Memory B cell (primary cell): Measurements from ENCODE around the gene AUTS2.
A peak's percentile ranks its signal among the peaks of the same experiment; 100 is the strongest.

Experiments used
- ATAC-seq: fragments of 150-1000 bp; cut with Tn5 transposase; 2 replicates; pipeline ENCODE4 v1.10.0; 2021; ENCODE audit warnings: low read depth, mild to moderate bottlenecking, moderate library complexity
- DNase-seq, 2 donors: peaks; one replicate each; pipeline ENCODE4 v3.0.0; 2022; ENCODE audit warnings: low spot score in 2 of 2
- H3K27ac Mint-ChIP-seq: one replicate; pipeline ENCODE4 v1.8.0; 2022; ENCODE audit warnings: mild to moderate bottlenecking, moderate library complexity, mixed read lengths
- H3K27me3 Mint-ChIP-seq: one replicate; pipeline ENCODE4 v1.8.0; 2022; ENCODE audit warnings: mixed read lengths
- H3K36me3 Mint-ChIP-seq: one replicate; pipeline ENCODE4 v1.8.0; 2022; ENCODE audit warnings: mild to moderate bottlenecking, mixed read lengths
- H3K4me1 Mint-ChIP-seq: one replicate; pipeline ENCODE4 v1.8.0; 2022; ENCODE audit warnings: mixed read lengths
- H3K4me3 Mint-ChIP-seq: one replicate; pipeline ENCODE4 v1.8.0; 2022; ENCODE audit warnings: mild to moderate bottlenecking, moderate library complexity, mixed read lengths
- H3K9me3 Mint-ChIP-seq: one replicate; pipeline ENCODE4 v1.8.0; 2022; ENCODE audit warnings: mixed read lengths

The AUTS2 gene

GRCh38 chr7:69754476-69754875 is 156.2 kb downstream of the AUTS2 start:
- H3K27ac Mint-ChIP-seq: no peak overlapping the region
- DNase-seq (no peak), ATAC-seq (peak; percentile 35)
- H3K4me3 Mint-ChIP-seq: no peak overlapping the region
- H3K9me3 Mint-ChIP-seq: no peaks in the 10 kb centered on the region
- H3K27me3 Mint-ChIP-seq: no peaks in the 10 kb centered on the region
- H3K4me1 Mint-ChIP-seq: peaks cover 19% of the 10 kb centered on the region
- no peaks in the 10 kb centered on the region for H3K36me3 Mint-ChIP-seq

- no peaks in the 10 kb centered on the region for H3K36me3 Mint-ChIP-seq
- peaks cover 17% of the 10 kb centered on the region for H3K4me1 Mint-ChIP-seq
- H3K9me3 Mint-ChIP-seq: no peaks in the 10 kb centered on the region
- ATAC-seq: no peak
- DNase-seq: no peak
- no peak overlapping the region for H3K27ac Mint-ChIP-seq
- no peaks in the 10 kb centered on the region for H3K27me3 Mint-ChIP-seq
- no peak overlapping the region for H3K4me3 Mint-ChIP-seq
Observed at GRCh38 chr7:69756235-69756634, 158.0 kb downstream of the AUTS2 start.

DNA sequence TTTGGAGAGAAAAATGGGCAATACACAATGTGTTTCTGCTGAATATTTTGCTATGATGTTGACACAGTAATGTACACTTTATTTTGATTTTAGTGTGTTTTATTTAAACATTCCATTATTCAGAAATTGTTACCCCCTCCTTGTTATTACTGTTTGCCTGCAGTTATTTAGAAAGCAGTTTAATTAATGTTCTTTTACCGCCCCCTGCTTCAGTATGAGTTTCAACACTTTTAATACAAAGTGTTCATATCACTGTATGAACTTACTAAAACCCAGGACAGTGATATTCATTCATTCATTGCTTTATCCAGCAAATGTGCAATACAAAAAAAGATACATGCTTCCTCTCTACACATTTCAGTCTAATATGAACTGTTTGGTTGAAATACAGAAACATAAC is 159.3 kb downstream of the AUTS2 start:
- Mint-ChIP-seq H3K4me1 (peaks cover 19% of the 10 kb centered on the region), H3K27me3 (no peaks in the 10 kb centered on the region), H3K4me3 (no peak overlapping the region), H3K36me3 (no peaks in the 10 kb centered on the region), H3K9me3 (no peaks in the 10 kb centered on the region), H3K27ac (no peak overlapping the region)
- no peak for ATAC-seq
- no peak for DNase-seq

GRCh38 chr7:69757981-69758430 is 159.7 kb downstream of the AUTS2 start:
- Mint-ChIP-seq H3K36me3 (no peaks in the 10 kb centered on the region), H3K4me3 (no peak overlapping the region), H3K27me3 (no peaks in the 10 kb centered on the region), H3K9me3 (no peaks in the 10 kb centered on the region), H3K4me1 (peaks cover 19% of the 10 kb centered on the region), H3K27ac (no peak overlapping the region)
- ATAC-seq: no peak
- DNase-seq: no peak

DNA sequence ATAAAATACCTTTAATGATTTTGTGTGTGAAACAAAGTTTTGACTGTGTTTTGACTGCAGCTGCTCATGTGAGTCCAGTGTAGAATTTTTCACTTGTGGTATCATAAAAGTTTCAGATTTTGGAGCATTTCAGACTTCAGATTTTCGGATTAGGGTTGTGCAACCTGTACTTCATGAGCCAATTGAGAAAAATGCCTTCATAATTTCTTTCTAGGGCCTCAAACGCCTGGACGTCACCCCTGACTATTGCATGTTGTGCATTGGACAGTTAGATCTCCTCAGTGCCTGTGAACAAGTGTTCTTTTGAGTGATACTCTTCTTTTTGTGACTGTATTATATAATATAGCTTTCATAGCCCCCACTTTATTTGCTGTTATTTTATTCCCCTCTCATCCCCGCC is 161.1 kb downstream of the AUTS2 start:
- H3K4me3 Mint-ChIP-seq: no peak overlapping the region
- no peaks in the 10 kb centered on the region for H3K36me3 Mint-ChIP-seq
- no peak for ATAC-seq
- peaks cover 12% of the 10 kb centered on the region for H3K4me1 Mint-ChIP-seq
- no peak overlapping the region for H3K27ac Mint-ChIP-seq
- no peaks in the 10 kb centered on the region for H3K27me3 Mint-ChIP-seq
- no peak for DNase-seq
- H3K9me3 Mint-ChIP-seq: no peaks in the 10 kb centered on the region

DNA sequence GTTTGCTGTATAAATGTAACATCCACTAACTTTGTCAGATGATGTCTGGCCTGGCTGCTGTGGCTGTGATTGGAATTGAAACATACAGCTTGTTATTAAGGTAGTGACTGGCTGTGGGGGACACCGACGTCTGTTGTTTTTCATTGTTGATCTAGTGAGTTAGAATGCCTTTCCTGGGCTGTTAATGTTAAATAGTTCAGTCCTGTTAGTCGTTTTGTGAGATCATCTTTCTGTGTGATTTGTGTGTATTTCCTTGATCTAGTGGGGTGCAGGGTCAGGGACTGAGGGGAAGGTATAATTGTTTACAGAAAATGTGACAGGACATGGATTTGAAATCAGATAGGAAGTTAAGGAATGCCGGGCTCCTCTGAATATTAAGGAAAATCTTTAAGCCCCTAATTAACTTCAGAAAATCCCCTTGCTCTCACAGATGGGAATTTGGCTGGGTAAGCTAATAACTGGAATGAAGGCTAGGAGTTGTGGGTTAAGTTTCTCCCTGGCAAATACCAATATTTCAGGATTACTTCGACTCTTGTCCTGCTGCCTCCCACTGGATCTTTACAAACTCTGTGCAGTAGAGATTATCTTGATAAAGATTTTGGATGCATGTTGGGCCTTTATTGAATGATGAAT is 163.1 kb downstream of the AUTS2 start:
- ATAC-seq (no peak), DNase-seq (no peak)
- Mint-ChIP-seq H3K27ac (no peak overlapping the region), H3K36me3 (peaks cover 2% of the 10 kb centered on the region), H3K4me1 (peaks cover 11% of the 10 kb centered on the region), H3K4me3 (no peak overlapping the region), H3K9me3 (no peaks in the 10 kb centered on the region), H3K27me3 (no peaks in the 10 kb centered on the region)

DNA sequence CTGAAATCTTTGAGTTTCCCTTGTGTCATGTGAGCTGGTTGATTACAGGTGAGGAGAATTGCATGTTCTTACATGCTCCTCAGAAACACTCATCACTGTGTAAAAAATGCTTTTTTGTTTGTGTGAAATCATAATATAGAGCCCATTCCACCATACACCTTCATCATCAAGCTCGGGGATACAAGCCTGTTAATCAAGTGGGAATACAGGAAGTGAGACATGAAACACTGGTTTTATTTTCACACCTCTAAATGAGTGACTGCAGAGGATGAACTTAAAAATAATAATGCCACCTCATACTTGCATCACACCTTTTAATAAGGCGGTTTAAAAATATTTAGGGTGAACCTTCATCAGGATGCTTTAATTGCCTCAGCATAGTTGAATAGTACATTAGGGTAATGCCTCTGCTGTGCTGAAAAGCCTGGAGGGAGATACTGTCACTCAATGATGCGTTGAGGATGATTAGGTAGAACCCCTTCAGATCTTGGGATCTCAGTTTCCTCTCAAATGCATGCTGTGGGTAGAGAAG is 164.6 kb downstream of the AUTS2 start:
- peaks cover 4% of the 10 kb centered on the region for H3K36me3 Mint-ChIP-seq
- ATAC-seq (no peak), DNase-seq (no peak)
- peaks cover 2% of the 10 kb centered on the region for H3K9me3 Mint-ChIP-seq
- peaks cover 2% of the 10 kb centered on the region for H3K27me3 Mint-ChIP-seq
- no peak overlapping the region for H3K4me3 Mint-ChIP-seq
- H3K27ac Mint-ChIP-seq: no peak overlapping the region
- H3K4me1 Mint-ChIP-seq: peaks cover 6% of the 10 kb centered on the region

- no peak for ATAC-seq
- Mint-ChIP-seq H3K4me3 (no peak overlapping the region), H3K27ac (no peak overlapping the region), H3K27me3 (peaks cover 2% of the 10 kb centered on the region), H3K4me1 (peaks cover 6% of the 10 kb centered on the region), H3K9me3 (peaks cover 2% of the 10 kb centered on the region), H3K36me3 (peaks cover 4% of the 10 kb centered on the region)
- no peak for DNase-seq
Observed at GRCh38 chr7:69763513-69763912, 165.2 kb downstream of the AUTS2 start.

DNA sequence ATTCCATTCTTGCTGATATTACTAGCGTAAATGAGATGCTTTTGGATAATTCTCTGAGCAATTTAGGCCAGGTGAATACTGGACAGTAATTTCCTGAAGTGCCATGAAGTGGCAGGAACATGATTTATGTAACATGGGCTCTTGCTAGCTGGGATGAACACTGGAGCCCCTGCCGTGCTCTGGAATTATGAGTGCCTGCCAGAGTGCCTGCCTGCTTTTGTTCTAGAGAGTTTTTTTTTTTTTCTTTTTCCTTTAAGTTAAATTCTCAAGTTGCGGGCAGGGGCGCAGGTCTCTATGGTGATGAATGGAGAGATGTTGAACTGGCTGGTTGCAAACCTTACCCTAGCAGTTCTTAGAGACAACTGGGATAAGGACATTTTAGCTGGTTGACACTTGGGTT is 165.9 kb downstream of the AUTS2 start:
- Mint-ChIP-seq H3K27ac (no peak overlapping the region), H3K27me3 (peaks cover 2% of the 10 kb centered on the region), H3K4me3 (no peak overlapping the region), H3K9me3 (peaks cover 2% of the 10 kb centered on the region), H3K4me1 (peaks cover 6% of the 10 kb centered on the region), H3K36me3 (peaks cover 4% of the 10 kb centered on the region)
- no peak for ATAC-seq
- DNase-seq: no peak

GRCh38 chr7:69764681-69765080 is 166.4 kb downstream of the AUTS2 start:
- DNase-seq: no peak
- Mint-ChIP-seq H3K4me3 (no peak overlapping the region), H3K36me3 (peaks cover 4% of the 10 kb centered on the region), H3K9me3 (peaks cover 2% of the 10 kb centered on the region), H3K27me3 (peaks cover 2% of the 10 kb centered on the region), H3K4me1 (peaks cover 6% of the 10 kb centered on the region), H3K27ac (no peak overlapping the region)
- no peak for ATAC-seq

- DNase-seq (no peak), ATAC-seq (no peak)
- Mint-ChIP-seq H3K4me3 (peak overlapping the region; percentile 1), H3K27me3 (peaks cover 2% of the 10 kb centered on the region), H3K36me3 (peaks cover 4% of the 10 kb centered on the region), H3K9me3 (peaks cover 2% of the 10 kb centered on the region), H3K27ac (no peak overlapping the region), H3K4me1 (peaks cover 6% of the 10 kb centered on the region)
Observed at GRCh38 chr7:69765879-69766278, 167.6 kb downstream of the AUTS2 start.

DNA sequence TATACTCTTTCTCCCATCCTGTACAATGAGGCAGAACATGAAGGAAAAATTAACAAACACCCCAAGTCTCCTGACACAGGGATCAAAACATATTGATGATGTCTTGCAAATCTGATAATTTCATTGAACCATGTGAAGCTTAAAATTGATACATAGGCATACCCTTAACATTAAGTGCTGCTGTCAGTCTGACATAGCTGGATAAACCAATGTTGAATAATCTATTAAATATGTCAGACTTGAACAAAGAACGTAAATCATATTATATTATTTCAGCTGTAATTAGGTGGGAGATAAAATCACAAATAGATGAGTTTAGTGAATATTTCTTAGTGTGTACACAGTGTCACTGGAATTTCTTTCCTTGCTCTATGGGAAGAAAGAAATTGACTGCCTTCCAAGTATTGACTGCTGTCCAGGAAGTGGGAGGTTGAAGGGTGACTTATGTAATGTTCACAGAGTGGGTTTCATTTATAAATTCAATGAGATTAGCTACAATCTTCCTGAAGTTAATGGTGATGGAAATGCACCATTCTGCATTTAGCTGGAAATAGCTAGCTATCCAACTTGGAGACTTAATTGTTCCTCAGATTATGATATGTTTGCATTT is 170.8 kb downstream of the AUTS2 start:
- H3K9me3 Mint-ChIP-seq: peaks cover 2% of the 10 kb centered on the region
- peaks cover 5% of the 10 kb centered on the region for H3K4me1 Mint-ChIP-seq
- H3K4me3 Mint-ChIP-seq: no peak overlapping the region
- H3K27ac Mint-ChIP-seq: no peak overlapping the region
- ATAC-seq: no peak
- H3K36me3 Mint-ChIP-seq: peaks cover 4% of the 10 kb centered on the region
- no peak for DNase-seq
- peaks cover 2% of the 10 kb centered on the region for H3K27me3 Mint-ChIP-seq

GRCh38 chr7:69769826-69770225 is 171.6 kb downstream of the AUTS2 start:
- H3K27me3 Mint-ChIP-seq: peaks cover 2% of the 10 kb centered on the region
- no peak overlapping the region for H3K27ac Mint-ChIP-seq
- peaks cover 4% of the 10 kb centered on the region for H3K36me3 Mint-ChIP-seq
- ATAC-seq (no peak), DNase-seq (no peak)
- peaks cover 5% of the 10 kb centered on the region for H3K4me1 Mint-ChIP-seq
- H3K9me3 Mint-ChIP-seq: peaks cover 2% of the 10 kb centered on the region
- H3K4me3 Mint-ChIP-seq: no peak overlapping the region

DNA sequence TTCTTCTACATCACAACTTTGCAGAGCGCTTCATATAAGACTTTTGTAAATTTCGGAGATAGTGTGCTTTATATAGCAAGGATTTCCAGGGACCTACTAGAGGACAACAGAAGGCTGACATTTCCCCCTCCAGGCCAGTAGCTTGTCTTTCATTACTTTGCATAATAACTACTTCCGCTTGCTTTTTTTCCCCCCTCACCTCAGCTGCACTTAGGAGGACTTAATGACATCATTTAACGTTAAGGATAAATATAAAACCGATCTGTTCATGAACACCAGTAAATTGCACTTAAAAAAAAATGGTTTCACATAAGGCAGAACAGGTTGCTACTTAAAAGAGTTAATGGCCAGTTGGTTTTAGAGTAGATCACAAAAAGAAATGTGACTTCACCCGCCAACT is 172.3 kb downstream of the AUTS2 start:
- H3K36me3 Mint-ChIP-seq: peaks cover 4% of the 10 kb centered on the region
- H3K9me3 Mint-ChIP-seq: peaks cover 2% of the 10 kb centered on the region
- ATAC-seq: no peak

More for the DNA sequence above, 172.3 kb downstream of the AUTS2 start:
- Mint-ChIP-seq H3K27ac (no peak overlapping the region), H3K4me1 (peaks cover 5% of the 10 kb centered on the region), H3K4me3 (no peak overlapping the region), H3K27me3 (peaks cover 2% of the 10 kb centered on the region)
- no peak for DNase-seq
